HG02759 (cell line): ENCODE measurements around the gene GDPD2.

Experiments used
- ATAC-seq: cut with Tn5 transposase; IDR thresholded peaks from one replicate; pipeline ENCODE4 v1.9.1; 2021; ENCODE audit warnings: mild to moderate bottlenecking, moderate library complexity; ENCODE audit not compliant: unreplicated experiment

GDPD2 gene

DNA sequence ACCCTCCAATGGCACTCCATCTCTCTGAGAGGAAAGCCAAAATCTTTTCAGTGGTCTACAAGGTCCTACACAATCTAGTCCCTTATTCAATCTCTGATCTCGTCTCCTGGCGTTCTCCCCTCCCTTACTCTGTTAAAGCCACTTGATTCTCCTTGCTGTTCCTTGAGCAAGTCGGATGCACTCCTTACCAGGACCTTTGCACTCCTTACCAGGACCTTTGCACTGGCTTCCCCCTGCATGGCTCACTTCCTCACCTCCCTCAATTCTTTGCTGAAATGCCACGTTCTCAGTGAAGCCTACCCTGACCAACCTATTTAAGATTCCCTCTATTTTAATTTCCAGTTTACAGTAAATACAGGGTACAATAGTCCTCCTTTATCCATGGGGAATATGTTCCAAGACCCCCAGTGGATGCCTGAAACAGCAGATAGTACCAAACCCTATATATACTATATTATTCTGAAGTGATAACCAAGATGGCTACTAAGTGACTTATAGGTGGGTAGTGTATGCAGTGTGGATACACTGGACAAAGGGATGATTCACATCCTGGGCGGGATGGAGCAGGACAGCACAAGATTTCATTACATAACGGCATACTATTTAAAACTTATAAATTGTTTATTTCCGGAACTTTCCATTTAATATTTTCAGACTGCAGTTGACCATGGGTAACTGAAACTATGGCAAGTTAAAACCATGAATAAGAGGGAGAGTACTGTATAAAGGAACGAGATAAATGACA lies 15.0 kb downstream of the GDPD2 start:
- no peak for ATAC-seq

DNA sequence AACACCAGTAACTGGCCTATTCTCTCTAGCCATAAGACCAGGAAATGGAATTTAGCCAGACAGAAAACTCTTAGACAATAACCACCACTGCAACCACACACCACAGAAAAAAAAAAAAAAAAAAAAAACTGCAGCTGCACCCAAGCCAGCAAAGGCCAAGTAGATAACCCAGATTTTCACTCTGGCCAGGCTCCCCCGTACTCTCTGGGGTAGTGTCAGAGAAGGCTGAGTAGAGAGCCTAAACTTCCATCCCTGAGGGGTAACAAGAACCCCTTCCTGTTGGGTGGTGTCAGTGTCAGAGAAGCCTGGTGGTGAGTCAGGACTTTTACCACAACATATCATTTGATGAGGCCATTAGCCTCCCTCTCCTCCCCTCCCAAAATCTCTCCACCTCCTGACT lies 15.9 kb downstream of the GDPD2 start:
- no peak for ATAC-seq

DNA sequence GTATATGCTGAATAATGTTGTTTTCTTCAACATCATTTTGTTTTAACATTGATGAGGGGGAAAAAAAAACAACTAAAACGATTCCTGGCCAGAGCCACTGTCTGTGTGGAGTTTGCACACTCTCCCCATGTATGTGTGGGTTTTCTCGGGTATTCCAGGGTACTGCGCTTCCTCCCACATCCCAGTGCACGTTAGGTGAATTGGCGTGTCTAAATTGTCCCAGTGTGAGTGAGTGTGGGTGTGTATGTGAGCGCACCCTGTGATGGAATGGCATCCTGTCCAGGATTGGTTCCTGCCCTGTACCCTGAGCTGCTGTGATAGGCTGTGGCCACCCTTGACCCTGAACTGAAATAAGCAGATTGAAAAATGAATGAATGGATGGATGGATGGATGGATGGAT lies 19.1 kb downstream of the GDPD2 start:
- ATAC-seq, result no peak

DNA sequence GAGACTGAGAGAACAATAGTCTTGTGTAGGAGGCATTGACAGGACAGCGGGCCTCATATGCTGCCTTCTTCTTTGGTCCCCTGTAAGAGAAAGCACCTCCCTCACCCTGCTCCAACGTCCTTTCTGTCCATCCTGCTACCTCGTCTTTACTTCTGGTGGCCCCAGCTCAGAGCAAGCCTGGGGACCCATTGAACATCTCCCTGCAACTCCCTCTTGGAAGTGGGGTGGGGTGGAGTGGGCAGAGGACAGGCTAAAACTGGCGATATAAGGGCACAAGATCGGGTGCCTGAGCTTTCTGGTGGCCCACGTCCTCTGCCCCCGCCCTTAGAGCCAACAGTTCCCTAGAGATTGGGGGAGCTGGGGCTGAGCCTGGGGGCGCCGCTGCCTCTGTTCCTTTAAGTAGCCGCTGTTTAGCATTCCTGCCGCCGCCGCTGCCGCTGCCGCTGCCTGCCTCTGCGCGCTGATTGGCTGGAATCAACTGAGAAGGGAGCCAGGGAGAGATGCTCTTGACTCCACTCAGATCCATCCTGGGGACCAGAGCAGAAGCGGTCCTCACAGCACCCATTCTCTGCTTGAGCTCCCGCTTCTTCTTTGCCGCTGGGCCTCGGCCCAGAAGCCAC lies 21.3 kb downstream of the GDPD2 start, which contains the start of gene DLG3:
DLG3 (plus strand) TSS at position 510 of the 620 bp plus-strand sequence. CDS start 367 bp downstream, outside the sequence.
- peak; percentile 63 for ATAC-seq

DNA sequence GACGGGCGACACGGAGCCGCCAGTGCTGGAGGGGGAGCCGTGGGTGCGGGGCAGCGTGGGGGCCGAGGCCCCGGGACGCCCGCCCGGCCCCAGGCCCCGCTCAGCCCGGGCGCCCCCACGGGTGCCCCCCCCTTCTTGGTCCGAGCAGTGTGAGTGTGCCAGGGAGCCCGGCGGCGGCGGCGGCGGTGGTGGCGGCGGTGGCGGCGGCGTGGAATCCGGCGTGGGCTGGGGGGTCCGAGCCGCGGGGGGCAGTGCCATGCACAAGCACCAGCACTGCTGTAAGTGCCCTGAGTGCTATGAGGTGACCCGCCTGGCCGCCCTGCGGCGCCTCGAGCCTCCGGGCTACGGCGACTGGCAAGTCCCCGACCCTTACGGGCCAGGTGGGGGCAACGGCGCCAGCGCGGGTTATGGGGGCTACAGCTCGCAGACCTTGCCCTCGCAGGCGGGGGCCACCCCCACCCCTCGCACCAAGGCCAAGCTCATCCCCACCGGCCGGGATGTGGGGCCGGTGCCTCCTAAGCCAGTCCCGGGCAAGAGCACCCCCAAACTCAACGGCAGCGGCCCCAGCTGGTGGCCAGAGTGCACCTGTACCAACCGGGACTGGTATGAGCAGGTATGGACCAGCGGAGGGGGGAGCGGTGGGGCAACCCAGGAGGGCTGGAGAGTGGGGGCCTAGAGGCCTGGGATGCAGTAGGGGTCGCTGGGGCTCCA lies 22.0 kb downstream of the GDPD2 start:
- peak; percentile 9 for ATAC-seq

DNA sequence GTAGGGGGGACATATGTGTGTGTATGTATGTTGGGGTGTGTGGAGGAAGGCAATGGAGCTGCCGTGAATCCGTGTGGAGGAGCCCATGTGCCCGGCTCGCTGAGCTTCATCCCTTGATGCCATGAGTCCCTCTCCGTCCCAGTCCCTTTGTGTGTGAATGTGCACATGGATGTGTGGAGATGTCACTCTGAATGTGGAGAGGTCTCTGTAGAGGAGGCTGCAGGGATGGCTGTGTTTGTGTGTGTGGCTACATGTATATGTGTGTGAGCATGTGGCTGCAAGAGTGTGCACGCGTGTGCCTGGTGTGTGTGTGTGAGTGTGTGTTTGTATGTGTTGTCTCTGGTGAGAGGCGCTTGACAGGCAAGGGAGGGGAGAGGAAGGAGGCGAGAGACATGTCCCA lies 22.8 kb downstream of the GDPD2 start:
- no peak for ATAC-seq

DNA sequence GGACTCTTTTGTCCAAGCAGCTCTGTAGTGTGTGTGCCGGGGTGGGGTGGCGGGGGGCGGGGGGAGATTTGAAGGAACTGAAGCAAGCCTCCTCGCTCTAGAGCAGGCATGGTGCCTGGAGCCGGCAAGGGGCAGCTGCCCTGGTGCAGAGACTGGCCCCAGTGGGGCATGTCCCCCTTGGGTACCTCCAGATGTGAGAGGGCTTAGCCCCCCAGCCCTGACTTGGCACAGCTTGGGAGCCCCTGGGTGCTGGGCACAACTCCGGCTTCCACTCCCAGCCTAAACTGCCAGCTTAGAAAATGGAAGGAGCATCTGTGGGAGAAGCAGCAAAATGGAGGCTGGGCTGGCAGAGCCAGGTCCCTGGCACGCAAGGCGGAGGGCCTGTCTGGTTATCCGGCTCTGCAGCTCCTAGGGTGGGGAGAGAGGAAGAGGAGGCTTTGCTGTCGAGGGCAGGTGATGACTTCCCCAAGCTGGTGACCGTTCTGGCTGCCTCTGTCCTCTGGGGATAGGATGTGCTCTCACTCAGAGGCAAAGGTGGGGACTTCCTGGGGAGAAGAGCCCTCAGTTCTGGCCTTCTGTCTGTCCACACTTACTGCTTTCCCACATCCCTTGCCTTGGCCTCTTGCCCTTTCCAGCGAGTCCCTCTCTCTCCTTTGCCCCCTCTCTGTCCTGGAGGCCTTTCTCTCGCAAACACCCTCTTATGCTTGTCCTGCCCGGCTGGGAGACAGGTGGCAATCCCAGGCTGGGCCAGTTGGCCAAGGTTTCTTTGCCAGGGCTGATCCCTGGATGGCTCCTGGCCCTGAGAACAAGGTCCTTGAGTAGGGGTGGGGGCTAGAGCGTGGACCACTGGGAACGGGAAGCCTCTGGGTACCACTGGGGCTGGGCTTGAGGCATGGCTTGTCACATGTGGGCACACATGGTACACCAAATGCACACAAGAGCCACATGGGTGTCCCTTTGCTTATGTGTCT lies 23.6 kb downstream of the GDPD2 start:
- ATAC-seq, result no peak

DNA sequence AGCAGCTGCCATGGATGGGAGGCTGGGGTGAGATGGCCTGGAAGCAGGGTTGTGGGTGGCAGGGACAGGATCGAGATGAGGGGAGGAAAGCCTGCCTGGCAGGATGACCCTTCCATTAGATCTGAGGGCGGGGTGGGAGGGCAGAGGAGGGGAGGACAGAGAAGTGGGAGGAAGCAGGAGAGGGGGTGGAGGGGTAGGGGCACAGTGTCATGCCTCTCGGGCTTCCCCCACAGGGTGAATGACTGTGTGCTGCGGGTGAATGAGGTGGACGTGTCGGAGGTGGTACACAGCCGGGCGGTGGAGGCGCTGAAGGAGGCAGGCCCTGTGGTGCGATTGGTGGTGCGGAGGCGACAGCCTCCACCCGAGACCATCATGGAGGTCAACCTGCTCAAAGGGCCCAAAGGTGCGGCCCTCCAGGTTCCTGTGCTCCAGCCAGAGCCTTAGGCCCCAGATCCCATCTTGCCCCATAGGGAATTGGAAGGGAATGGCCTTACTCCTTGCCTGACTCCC lies 26.4 kb downstream of the GDPD2 start:
- ATAC-seq, result no peak

DNA sequence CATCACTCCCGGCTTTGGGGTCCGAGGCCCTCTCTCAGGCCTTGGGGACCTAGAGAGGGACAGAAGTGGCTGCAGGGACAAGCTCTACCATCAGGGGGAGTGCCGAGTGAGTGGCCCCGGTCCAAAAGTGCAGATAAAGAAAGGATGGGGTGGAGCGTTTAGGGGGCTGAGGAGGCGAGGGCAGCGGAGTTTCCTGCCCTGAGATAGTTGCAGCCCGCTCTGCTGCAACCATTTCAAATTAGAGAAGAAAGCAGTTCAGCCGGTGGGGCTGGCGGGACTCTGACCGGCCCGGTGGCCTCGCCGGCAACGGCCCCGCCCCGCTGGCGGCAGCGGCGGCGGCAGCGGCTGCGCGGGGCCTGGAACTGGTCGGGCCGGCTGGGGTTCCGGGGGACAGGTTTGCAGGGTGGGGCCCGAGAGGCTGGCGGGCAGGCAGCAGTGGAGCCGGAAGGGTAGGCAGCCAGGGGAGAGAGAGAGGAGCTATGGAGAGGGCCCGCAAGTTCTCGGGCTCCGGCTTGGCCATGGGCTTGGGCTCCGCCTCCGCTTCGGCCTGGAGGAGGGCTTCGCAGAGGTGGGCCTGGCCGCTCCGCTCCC lies 29.1 kb downstream of the GDPD2 start:
- peak; percentile 58 for ATAC-seq

DNA sequence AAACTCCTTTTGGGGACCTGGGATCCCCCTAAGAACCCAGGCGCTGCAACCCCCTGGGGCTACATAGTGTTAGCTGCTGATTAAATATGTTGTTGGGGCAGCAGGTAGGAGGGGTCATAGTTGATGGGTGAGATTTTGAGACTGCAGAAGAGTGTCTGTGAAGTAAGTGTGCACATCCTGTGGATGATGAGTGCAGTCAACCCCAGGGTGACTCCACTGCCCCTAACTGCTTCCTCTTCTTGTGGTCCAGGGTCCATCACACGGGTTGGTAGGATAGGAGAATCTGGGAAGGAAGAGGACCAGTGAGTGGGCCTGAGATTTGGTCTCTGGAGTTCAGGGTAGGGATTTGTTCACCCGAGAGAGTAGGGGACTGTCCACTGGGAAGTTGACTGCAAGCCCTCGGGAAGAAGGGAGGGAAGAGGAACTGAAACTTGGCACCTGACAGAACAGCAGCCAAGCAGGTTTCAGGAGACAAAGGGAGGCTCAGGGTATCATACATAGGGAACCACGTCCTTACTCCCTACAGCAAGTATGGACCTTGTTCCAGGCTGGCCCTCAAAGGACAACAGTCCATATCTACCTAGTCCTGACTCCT lies 30.0 kb downstream of the GDPD2 start:
- ATAC-seq, result no peak

DNA sequence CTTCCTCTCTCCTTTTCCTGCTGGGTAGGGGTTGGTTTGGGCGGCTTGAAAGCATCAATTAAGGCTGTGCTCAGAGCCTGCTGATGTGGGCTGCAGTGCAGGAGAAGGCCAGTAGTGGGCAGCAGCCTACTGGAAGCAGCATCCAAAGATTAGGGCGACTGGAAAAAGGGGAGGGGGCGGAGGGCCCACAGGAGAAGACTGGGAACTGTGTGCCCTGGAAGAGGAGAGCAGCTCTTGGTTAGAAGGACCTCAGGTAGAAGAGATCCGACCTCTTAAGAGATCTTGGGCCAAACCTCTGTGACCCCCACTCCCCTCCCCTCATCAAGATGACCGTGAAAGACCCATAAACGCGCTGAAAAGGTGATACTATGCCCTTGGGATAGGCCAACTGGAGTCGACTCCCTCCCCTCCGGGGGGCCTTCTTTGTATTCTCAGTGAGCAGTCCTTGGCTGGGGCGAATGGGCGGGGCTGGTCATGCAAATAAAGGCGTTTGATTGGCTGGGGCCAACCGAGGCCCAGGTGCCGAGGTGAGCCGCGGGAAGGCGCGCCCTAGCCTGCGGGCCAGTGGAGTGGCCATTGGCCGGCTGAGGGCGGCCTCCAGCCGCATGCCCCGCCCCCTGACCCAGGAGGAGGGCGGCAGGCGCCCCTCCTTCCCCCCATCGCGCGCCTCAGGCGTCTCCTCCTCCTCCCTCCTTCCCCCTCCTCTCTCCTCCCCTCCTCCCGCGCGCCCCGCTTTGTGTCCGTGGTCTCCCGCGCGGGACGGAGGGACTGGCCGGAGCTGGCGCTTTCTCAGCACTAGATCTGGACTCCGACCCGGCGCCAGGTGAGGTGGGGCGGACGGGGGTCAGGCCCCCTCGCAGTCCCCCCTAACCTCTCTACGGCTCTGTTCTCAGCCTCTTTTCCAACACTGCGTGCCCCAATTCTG lies 31.6 kb downstream of the GDPD2 start:
- peak; percentile 51 for ATAC-seq

DNA sequence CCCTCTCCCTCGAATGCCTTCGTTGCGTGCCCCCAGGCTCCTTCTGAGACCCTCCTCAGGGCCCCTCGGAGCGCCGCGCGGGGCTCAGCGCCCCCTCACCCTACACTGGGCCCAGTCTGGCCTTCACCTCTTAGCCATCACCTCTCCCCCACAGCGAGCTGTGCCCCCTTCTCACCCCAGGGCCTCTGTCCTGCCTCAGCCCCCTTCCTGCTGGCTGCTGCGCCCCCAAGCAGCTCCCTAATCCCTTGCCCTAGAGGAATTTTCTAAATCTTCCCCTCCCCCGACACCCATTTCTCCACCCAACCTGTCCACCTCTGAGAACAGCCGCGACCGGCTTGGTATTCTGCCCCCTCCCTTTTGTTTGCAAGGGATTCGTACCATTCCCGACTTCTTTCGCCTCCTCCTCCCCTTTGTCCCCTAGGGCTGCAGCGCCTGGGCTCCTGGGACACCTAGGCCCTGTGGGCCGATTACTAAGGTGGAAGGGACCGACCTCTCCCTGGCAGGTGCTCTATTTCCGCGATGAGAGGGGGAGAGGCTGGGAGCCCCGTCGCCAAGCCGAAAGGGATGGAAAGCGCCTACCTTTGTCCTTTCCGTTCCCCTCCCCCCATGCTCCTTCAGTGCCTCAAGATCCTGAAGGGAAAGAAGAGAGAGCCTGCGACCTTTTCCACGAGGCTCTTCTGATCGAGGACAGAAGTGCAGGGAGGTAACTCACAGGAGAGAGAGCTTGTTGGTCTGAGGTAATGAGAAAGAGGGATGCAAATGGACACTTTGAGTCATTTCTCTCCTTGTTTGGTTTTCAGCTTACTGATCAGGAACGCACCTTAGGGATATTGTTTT lies 32.5 kb downstream of the GDPD2 start:
- no peak for ATAC-seq

DNA sequence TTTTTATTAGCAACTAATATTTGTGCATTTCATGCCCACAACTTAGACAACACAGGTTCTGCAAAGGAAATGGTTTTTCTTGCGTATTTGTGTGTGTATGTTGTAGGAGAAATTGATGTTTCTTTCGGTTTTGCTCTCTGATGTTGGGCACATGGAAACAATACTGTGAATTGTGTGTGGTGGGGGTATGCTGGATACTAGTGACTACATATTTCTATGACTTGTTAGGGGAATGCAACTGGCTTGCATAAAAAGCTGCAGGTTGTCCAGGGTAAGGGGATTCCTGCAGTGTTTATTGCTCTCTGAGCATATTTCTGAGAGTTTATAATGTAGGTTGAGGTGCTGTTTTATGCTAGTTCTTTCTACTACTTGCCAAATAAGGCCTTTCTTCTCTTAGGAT lies 33.1 kb downstream of the GDPD2 start:
- no peak for ATAC-seq

DNA sequence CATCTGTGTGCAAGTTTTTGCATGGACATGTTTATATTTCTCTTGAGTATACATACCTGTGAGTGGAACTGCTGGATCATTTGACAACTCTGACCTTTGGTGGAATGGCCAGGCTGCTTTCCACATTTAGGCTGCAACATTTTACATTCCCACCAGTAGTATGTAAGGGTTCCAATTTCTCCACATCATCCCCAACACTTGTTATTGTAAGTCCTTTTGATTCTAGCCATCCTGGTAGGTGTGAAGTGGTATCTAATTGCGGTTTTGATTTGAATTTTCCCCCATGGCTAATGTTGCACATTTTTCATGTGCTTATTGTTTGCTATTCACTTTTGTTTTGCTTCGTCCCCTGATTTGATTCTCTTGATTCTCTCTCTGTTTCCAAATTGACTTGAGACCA lies 37.9 kb downstream of the GDPD2 start:
- ATAC-seq, result no peak

DNA sequence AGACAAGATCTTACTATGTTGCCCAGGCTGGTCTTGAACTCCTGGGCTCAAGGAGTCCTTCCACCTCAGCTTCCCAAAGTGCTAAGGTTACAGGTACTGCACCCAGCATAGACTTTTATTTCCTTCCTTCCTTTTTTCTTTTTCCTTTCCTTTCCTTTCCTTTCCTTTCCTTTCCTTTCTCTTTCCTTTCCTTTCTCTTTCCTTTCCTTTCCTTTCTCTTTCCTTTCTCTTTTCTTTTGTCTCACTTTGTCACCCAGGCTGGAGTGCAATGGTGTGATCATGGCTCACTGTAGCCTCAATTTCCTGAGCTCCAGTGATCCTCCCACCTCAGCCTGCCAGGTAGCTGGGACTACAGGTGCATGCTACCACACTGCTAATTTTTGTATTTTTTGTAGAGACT lies 40.9 kb downstream of the GDPD2 start:
- no peak for ATAC-seq

DNA sequence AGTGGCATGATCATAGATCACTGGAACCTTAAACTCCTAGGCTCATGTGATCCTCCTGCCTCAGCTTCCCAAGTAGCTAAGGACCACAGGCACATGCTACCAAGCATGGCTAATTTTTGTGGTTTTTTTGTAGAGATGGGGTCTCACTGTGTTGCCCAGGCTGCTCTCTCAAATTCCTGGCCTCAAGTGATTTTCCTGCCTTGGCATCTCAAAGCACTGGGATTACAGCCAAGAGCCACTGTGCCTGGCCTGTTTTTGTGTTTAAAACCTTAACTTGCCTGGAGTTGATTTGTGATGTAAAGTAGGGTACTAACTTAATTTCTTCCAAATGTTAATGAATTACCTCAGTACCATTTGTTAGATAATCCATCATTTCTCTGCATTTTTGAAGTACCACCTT lies 43.9 kb downstream of the GDPD2 start:
- ATAC-seq, result no peak

DNA sequence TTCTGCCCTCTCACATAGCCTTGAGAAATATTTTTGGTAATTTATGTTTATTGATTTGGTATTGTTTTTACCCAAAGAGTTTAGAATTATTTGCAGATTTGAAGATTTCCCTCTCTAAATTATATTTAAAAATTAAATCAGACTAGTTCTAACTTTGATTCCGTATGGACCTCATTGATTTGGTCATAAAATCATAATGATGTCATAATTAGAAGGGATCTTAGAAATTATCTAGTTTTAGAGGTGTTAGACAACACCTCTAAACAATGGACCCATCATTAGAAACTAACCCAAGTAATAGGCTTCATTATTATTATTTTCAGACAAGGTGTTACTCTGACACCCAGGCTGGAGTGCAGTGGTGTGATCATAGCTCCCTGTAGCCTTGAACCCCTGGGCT lies 45.6 kb downstream of the GDPD2 start:
- no peak for ATAC-seq

DNA sequence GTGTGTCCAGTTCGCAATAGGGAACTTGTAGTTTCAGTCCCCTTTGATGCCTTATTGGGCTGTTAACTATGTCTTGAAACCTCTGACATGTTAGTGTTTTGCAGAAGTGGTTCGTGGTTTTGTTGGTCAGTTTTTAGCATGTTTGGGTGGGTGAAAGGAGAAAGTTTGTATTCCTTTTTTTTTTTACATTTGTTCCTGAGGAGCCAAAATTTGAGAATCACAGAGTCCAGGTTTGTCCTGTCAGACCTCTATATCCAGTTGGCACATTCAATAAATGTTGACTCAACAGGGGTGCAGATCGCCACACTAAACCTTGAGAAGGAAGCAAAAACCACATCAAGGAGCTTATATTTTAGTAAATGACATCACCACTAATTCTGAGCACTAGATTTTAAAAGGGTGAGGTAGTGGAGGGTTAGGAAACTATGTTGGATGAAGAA lies 47.8 kb downstream of the GDPD2 start:
- ATAC-seq, result no peak
